ENCODE data around the gene INHBB. TPM values are rescaled to one million over a fixed set of nuclear protein-coding genes. Genes with fewer than 3 reads are reported as not detected.
"Not testable (repeated sequence)": the region's sequence is repeated elsewhere in the genome, so short reads cannot be mapped to it uniquely, and the experiment has no call there.

INHBB gene
- total RNA-seq, 1 experiment from 2014 or later = 0.27 TPM

- Histone ChIP-seq H3K9me3 (ENCODE audit: control insufficient read depth in 1 of 2, insufficient read depth in 1 of 2, low read depth in 1 of 2, low read length in 2 of 2) (no peaks in the 10 kb centered on the region), H3K9ac (ENCODE audit: low read length) (no peak overlapping the region), H3K4me3 (replicated peaks in 1 of 2; ENCODE audit: low read depth in 1 of 2, low read length in 2 of 2) (no peak overlapping the region), H3K36me3 (ENCODE audit: control insufficient read depth in 1 of 2, insufficient read depth in 2 of 2, low read length in 2 of 2) (no peaks in the 10 kb centered on the region), H3K9me2 (ENCODE audit: insufficient read depth) (no peaks in the 10 kb centered on the region), H3K4me2 (ENCODE audit: low read length) (no peak overlapping the region), H3K79me2 (ENCODE audit: insufficient read depth, low read length) (no peaks in the 10 kb centered on the region), H3K27ac (ENCODE audit: low read depth, low read length) (no peak overlapping the region), H3K4me1 (ENCODE audit: control insufficient read depth in 1 of 2, insufficient read depth in 2 of 2, low read length in 2 of 2) (peaks cover 0 to 9% of the 10 kb centered on the region in 2 experiments; a peak in 1 of 4 replicates), H3K27me3 (ENCODE audit: insufficient read depth, low read length) (peaks cover 10% of the 10 kb centered on the region; the same call in 1 of the 2 replicates), H4K20me1 (ENCODE audit: insufficient read depth) (no peaks in the 10 kb centered on the region), H2AFZ (ENCODE audit: low read depth, low read length, poor library complexity, severe bottlenecking) (no peak overlapping the region)
- BruUV-seq (replicated peaks) = no TSS peak
- no peak for DNase-seq (ENCODE audit: low read depth, low spot score)
- CTCF ChIA-PET = no interaction called here
- no peak for TF ChIP-seq RAD21 (IDR thresholded peaks at IDR 0.05; ENCODE audit: low read depth)
- no peak for TF ChIP-seq JUND (IDR thresholded peaks at IDR 0.05)
- no peak for TF ChIP-seq EGR1 (IDR thresholded peaks at IDR 0.05; ENCODE audit: low read depth)
- no peak for TF ChIP-seq ZNF274 (IDR thresholded peaks at IDR 0.05; ENCODE audit: low read depth, low read length)
- TF ChIP-seq CBX3 (IDR thresholded peaks at IDR 0.05; ENCODE audit: low read depth) = no peak
- TF ChIP-seq POLR2A (IDR thresholded peaks at IDR 0.05; ENCODE audit: borderline replicate concordance, extremely low read depth, insufficient read depth, insufficient read length) = no peak
- no peak for TF ChIP-seq EZH2phosphoT487 (IDR thresholded peaks at IDR 0.05; ENCODE audit: borderline replicate concordance)
- no peak for TF ChIP-seq ATF3 (IDR thresholded peaks at IDR 0.05)
- intact Hi-C loops (cut with micrococcal nuclease) = no loop called here
- POLR2A ChIA-PET = no interaction called here
- RAD21 ChIA-PET (ENCODE audit: low non-redundant PET in 1 of 2, low total read pairs in 2 of 2, uncharacterized antibody in 2 of 2, unreplicated experiment in 2 of 2) = no interaction called here
- ATAC-seq = no peak
Measured at GRCh38 chr2:120390381-120391055, 44.6 kb downstream of the INHBB start.

- ATAC-seq; H3K9me2 ChIP-seq (ENCODE audit: insufficient read depth); BruUV-seq (replicated peaks); H3K27ac ChIP-seq (ENCODE audit: low read depth, low read length); H2AFZ ChIP-seq (ENCODE audit: low read depth, low read length, poor library complexity, severe bottlenecking); RAD21 ChIA-PET (ENCODE audit: low non-redundant PET in 1 of 2, low total read pairs in 2 of 2, uncharacterized antibody in 2 of 2, unreplicated experiment in 2 of 2); H3K4me2 ChIP-seq (ENCODE audit: low read length); H3K36me3 ChIP-seq (ENCODE audit: control insufficient read depth in 1 of 2, insufficient read depth in 2 of 2, low read length in 2 of 2); H3K9me3 ChIP-seq (ENCODE audit: control insufficient read depth in 1 of 2, insufficient read depth in 1 of 2, low read depth in 1 of 2, low read length in 2 of 2); H4K20me1 ChIP-seq (ENCODE audit: insufficient read depth); H3K4me3 ChIP-seq (replicated peaks in 1 of 2; ENCODE audit: low read depth in 1 of 2, low read length in 2 of 2); H3K9ac ChIP-seq (ENCODE audit: low read length); H3K27me3 ChIP-seq (ENCODE audit: insufficient read depth, low read length); DNase-seq (ENCODE audit: low read depth, low spot score); H3K79me2 ChIP-seq (ENCODE audit: insufficient read depth, low read length); POLR2A ChIA-PET; intact Hi-C loops (cut with micrococcal nuclease); CTCF ChIA-PET: not testable (repeated sequence)
- peaks cover 0 to 15% of the 10 kb centered on the region in 2 experiments; a peak in 1 of 4 replicates for H3K4me1 ChIP-seq (ENCODE audit: control insufficient read depth in 1 of 2, insufficient read depth in 2 of 2, low read length in 2 of 2)
Measured at GRCh38 chr2:120391382-120391781, 45.4 kb downstream of the INHBB start.

Measured in HCT116 (cell line).